UCSD-AML1 (cell line): ENCODE data around the gene ATP2B2.

ENCODE experiments used
- DNase-seq: peaks from one replicate; lab custom pipeline; 2025; ENCODE audit not compliant: unreplicated experiment; lab: John Stamatoyannopoulos, UW

ATP2B2 gene

GRCh38 chr3:10495614-10496013, 9.8 kb downstream of the ATP2B2 start:
- no peak for DNase-seq

DNA sequence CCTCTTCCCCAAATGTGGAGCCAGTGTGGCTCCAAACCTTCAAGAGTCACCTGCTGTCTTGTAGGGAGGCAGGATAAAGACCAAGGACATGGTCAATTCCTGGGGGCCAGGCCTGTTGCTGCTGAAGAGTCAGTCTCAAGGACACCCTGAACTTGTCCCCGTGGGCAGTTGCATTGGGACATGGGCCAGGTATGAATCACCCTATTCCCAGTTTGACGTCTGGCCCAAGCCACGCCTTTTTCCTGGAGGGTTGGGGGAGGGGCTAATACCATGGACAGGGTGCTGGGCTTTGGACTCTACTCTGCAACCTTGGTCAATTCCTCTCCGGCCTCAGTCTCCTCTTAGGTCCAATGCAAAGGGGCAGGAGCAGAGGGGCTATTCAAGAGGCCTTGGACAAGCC, 10.4 kb downstream of the ATP2B2 start:
- no peak for DNase-seq

DNA sequence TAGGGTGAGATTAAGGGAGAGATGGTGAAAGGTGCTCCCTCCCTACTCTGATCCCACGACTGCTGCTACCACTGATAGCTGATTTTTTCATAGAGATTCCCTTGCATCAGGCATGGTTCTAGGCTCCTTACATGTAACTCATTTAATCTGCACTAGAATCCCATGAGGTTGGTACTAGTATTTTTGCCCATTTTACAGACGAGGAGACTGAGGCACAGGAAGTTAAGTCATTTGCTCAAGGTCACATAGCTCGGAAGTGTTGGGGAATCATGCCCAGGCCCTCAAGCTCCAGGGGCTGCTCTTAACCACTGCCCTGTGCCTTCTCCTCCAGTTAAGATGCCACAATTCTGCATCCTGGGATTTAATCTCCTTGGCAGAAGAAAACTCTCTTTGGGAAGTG, 11.2 kb downstream of the ATP2B2 start:
- DNase-seq, result no peak

- DNase-seq, result no peak
Measured at GRCh38 chr3:10493202-10493589, 12.2 kb downstream of the ATP2B2 start.

DNA sequence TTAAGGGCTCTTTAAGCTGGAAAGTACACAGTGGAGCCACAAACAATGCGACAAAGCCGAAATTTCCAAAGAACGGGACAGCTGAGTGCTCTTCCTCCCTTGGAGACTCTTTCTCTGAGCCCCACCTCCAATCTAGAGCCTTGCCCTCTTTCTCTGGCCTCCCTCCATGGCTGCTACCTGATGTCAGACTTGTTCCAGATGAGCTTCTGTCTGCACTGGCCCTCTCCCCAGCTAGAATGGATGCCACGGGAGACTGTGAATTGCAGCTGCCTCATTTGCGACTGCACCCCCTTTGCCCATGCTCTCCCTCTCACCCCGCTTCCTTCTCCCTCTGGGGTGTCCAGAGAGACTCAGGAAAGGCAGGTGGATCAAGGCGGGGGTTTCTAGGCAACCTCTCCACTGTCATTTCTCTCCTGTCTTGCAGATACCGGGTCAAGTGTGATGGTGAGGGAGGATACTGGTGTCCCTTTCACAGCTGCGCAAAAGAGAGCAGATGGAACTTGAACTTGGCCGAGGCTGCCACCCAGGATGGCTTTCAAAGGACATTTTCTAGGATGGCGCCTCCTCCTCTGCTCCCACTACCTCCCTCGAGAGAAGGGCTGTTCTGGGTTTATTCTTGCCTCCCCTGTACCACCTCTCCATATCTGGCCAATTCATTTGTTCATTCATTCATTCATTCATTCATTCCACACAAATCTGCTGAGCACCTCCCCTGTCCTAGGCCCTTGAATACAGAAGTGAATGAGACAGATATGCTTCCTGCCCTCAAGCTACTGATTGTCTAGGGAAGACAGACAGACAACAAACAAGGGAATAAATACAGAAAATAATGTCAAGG, 12.8 kb downstream of the ATP2B2 start:
- DNase-seq, result no peak

- DNase-seq, result no peak
Measured at GRCh38 chr3:10489746-10490483, 15.5 kb downstream of the ATP2B2 start.

DNA sequence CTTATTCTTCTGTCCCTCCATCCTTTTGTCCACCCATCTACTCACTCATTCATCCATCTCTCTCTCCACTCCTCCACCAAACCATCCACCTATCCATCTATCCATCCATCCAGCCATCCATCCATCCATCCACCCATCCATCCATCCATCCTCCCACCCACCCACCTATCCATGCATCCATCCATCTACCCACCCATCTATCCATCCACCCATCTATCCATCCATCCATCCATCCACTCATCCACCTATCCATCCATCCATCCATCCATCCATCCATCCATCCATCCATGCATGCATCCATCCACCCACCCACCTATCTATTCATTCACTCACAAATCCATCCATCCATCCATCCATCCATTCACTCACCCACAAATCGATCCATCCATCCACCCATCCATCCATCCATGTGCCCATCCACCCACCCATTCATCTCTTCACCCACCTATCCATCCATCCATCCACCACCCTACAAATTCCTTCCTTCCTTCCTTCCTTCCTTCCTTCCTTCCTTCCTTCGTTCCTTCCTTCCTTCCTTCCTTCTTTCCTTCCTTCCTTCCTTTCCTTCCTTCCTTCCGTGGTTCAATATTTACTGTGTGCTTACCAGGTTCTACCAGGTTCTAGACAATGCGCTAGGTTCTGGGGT, 17.3 kb downstream of the ATP2B2 start:
- no peak for DNase-seq

DNA sequence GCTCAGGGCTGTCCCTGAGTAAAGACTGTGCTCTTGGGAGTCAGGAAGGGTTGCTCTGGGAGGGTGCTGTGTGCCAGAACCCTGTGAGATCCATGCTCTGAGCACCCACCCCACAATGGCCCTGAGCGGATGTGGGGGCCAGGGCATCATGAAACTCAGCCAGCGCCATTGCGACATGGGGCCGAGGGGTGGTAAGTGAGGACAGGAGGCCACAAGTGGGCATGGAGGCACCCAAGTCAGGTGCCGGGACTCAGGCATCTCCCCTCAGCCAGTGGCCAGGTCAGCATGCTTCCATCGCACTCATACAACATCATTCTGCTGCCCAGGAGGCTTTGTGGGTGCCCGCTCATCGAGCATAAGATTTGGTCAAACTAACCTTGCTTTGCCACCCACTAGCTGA, 19.6 kb downstream of the ATP2B2 start:
- no peak for DNase-seq

GRCh38 chr3:10485380-10485779, 20.0 kb downstream of the ATP2B2 start:
- no peak for DNase-seq

GRCh38 chr3:10484709-10485108, 20.7 kb downstream of the ATP2B2 start:
- no peak for DNase-seq

DNA sequence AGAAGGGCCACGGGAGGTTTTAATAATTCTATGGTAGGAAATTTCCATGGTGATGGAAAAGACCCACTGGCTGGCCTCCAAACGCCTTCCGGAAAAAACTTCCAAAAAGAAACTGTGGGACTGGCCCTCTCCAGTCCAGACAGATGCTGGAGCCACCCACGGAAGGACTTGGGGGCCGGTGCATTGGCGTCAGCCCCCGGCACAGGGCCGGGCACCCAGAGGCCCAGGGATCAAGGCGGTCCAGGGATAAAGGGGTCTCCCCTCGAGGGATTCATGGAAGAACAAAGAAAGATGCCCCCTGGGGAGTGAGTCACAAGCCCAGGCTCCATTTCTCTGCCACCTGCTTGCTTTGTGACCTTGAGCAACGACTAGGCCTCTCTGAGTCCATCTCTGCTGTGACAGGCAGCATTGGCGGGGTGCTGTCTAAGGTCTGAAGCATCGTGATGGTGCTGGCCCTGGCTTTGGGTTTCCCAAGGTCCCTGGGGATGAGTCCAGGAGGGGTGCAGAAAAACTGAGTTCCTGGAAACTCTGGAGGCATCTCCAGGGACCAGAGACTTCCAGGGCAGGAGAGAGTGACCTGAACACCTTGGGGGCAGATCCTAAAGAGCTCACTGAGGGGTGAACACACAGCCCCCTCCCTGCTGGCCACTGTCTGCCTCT, 21.6 kb downstream of the ATP2B2 start:
- no peak for DNase-seq

DNA sequence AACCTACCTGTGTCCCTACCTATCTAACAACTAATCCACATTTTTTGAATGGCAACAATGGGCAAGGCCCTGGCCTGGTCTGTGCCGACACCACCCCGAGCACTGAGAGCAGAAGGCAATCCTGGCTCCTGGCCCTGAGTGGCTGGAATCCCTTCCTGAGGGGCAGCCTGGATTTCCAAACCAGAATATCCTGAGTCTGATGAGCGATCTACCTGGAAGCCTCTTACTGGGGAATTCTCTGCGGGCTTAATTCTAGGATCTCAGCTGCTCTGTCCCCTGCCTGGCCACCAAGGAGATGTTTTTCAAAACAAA, 22.1 kb downstream of the ATP2B2 start:
- DNase-seq, result no peak

DNA sequence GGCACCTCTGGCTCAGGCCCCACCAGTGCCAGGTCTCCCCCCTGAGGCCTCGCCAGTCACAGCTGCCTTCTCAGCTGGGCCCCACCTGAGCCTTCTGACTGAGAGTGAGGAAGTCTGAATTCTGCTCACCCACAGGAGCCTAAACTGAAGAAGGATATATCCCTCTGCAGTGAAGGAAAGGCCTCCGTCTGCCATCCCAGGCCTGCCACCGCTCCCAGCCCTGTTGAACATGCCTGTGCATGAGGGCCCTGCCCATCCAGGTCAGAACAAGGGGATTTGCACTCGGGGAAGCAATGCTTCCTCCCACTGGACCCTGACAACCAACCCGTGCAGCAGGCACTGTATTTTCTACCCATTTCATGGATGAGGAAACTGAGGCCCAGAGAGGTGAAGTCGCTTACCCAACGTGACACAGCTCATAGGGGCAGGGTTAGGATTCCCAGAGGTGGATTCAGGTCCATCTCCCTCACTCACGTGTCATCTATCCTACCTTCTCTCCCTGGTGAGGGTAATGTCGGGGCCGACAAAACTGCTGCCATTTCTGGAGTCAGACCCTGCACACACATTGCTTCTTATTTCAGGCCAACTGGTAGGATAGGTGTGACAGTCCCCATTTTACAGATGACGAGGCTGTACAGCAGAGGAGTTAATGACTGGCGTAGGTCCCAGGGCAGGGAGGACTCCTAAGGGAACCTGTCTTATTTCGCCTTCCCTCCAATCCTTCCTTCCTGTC, 22.6 kb downstream of the ATP2B2 start:
- DNase-seq, result no peak

GRCh38 chr3:10480871-10481378, 24.5 kb downstream of the ATP2B2 start:
- no peak for DNase-seq

DNA sequence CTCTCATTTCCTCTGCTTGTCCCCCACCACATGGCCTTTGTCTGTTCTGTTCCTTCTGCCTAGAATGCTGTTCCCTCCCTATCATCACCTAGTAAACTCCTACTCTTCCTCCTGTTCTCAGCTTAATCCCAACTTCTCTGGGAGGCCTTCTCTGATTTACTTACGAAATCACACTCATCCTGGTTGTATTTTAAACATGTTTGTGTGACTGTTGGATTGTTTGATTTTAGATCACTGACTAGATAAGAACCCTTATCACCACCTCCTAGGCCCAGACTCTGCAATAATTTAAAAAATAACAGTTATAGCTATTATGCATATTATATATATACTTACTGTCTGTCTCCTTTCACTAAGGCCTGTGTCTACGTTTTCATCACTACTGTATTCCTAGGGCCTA, 26.1 kb downstream of the ATP2B2 start:
- no peak for DNase-seq

- DNase-seq, result no peak
Measured at GRCh38 chr3:10475983-10476382, 29.4 kb downstream of the ATP2B2 start.

DNA sequence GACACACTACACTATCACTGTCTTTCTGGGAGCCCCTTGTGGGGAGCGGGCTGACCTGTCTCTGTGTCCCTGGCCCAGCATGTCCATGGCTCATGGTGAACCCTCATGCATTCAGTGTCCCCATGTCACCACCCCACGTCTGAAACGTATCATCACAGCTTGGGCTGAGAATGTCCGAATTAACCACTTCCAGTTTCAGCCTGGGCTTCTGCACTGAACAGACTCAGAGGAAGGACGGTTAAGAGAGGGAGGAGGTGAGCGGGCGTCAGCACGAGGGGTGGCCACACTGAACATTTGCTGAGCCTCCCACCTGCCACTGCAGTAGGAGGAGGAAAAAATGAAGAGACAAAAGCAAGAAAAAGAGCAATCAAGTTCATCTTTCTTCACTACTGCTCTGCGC, 30.5 kb downstream of the ATP2B2 start:
- no peak for DNase-seq

DNA sequence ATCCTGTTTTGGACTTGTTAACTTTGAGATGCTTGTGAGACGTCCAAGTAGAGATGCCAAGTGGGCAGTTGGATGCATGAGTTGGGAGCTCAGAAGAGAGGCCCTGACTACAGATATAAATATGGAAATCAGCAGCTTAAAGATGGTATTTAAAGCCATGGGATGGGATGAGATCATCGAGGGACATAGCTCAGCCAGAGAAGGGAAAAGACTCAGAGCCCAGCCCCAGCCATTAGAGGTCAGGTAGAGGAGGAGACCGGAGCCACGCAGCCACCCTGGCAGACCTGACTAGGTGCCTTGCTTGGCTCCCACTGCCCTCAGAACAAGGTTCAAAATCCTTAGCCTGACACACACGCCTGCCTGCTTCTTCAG, 31.1 kb downstream of the ATP2B2 start:
- DNase-seq, result no peak

DNA sequence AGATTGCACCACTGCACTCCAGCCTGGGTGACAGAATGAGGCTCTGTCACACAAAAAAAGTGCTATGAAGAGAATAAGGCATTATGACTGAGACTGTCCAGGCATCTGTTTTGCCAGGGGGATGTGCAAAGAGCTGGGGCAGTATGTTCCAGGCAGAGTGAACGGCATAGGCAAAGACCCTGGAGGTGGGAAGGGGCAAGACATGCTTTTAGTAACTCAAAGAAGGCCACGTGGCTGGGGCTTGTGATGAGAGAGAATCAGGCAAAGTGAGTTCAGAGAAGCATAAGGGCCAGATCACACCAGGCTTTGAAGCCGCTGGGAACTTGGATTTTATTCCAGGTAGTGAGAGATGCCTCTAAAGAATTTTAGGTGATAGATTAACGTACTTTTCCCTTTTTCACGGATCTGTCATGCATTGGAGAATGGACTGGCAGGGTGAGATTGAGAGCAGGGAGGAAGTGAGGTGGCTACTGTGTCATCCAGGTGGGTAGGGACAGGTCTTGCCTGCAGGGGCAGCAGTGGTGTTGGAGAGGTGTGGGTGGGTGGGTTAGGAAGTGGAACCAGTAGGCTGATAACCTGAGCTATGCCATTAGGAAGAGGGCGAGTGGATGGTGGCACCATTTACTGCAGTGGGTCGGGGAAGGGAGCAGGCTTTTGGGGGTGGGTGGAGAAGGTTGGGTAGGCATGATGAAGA, 31.7 kb downstream of the ATP2B2 start:
- no peak for DNase-seq

DNA sequence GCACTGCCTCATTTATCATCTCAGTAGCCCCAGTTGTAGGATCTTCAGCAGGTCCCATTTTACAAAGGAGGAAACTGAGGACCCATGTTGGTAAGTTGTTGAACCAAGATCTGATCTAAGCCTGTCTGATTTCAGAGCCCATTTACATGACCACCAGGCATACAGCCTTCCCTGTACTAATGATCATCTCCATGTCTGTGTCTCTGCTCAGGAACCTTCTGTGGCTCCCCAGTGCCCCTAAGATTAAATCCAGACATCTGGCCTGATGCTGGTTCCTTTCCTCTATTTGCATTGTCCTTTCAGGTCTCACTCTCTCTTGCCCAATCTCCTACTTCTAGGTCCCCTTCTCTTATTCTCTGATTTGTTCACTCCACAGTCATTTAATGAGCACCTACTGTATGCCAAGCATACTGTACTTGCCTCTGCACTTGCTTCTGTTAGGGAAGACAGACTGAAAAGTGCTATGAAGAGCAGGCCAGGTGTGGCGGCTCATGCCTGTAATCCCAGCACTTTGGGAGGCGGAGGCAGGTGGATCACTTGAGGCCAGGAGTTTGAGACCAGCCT, 32.4 kb downstream of the ATP2B2 start:
- DNase-seq, result no peak
